Fibroblast of the aortic adventitia (primary cell): ENCODE results near the gene TINAGL1. TPM values are rescaled to one million over a fixed set of nuclear protein-coding genes. Genes with fewer than 3 reads are reported as not detected.

Experiments used
- DNase-seq: peaks from one replicate; pipeline ENCODE4 v3.0.0-alpha.2; 2010; ENCODE audit warnings: low read depth
- H3K4me3 ChIP-seq: 2 replicates; pipeline ENCODE4 v1.5.1; 2011; ENCODE audit warnings: low read depth, mild to moderate bottlenecking, control low read depth, low read length, moderate library complexity
- total RNA-seq: library from RNA; depleted of rRNA; stranded (reverse); fragments of >200 nt; gene quantifications from 2 replicates; pipeline ENCODE4 v1.2.3, GENCODE V29; 2012; ENCODE audit warnings: low replicate concordance
- TF ChIP-seq, protein P1 (sequence below): IDR thresholded peaks from 2 replicates; pipeline ENCODE4 v1.5.1; 2011; ENCODE audit warnings: mild to moderate bottlenecking, low read length, control low read depth, inconsistent platforms; ENCODE audit not compliant: insufficient read depth

Gene TINAGL1
- total RNA-seq, 1 donor: 1.2 TPM

DNA sequence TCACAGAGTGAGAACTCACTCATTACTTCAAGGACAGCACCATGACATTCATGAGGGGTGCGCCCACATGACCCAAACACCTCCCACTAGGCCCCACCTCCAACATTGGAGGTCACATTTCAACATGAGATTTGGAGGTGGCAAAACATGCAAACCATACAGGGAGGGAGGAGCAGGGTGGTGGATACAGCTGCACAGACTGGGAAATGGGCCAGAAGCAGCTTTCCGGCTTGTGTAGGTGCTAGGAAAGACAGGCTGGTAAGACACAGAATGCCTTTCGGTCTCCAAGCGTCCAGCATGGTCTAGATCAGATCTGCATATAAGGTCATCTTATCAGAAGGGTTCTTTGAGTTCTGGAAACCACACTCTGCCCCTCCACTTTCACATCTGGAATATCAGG is 35.1 kb upstream of the TINAGL1 start:
- no peak overlapping the region for H3K4me3 ChIP-seq
- no peak for DNase-seq
- TF ChIP-seq, protein P1, sequence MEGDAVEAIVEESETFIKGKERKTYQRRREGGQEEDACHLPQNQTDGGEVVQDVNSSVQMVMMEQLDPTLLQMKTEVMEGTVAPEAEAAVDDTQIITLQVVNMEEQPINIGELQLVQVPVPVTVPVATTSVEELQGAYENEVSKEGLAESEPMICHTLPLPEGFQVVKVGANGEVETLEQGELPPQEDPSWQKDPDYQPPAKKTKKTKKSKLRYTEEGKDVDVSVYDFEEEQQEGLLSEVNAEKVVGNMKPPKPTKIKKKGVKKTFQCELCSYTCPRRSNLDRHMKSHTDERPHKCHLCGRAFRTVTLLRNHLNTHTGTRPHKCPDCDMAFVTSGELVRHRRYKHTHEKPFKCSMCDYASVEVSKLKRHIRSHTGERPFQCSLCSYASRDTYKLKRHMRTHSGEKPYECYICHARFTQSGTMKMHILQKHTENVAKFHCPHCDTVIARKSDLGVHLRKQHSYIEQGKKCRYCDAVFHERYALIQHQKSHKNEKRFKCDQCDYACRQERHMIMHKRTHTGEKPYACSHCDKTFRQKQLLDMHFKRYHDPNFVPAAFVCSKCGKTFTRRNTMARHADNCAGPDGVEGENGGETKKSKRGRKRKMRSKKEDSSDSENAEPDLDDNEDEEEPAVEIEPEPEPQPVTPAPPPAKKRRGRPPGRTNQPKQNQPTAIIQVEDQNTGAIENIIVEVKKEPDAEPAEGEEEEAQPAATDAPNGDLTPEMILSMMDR: no peak

GRCh38 chr1:31545927-31546540 is 30.3 kb upstream of the TINAGL1 start:
- TF ChIP-seq, protein P1: no peak
- no peak overlapping the region for H3K4me3 ChIP-seq
- no peak for DNase-seq

DNA sequence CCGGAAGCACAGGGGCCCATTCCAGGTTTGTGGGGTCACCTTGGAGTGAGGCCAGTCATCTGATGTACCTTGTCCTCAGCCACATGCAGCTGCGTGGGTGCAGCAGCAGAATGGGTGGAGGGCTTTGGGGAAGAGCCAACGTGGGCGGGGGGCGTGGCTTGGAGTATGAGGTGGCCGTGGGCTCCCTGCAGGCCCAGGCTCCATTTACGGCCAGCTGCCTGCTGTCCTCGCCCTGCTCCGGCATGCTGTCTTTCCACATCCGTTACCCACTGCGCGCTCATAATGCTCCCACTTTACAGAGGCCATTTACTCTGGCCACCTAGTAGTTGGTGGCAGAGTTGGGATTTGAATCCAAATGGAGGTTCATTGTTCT is 27.8 kb upstream of the TINAGL1 start:
- no peak overlapping the region for H3K4me3 ChIP-seq
- DNase-seq: no peak

GRCh38 chr1:31548907-31549808 is 27.2 kb upstream of the TINAGL1 start:
- DNase-seq: peak; percentile 92
- peak overlapping the region; percentile 58 for H3K4me3 ChIP-seq
- TF ChIP-seq, protein P1: peak; percentile 85

More for the DNA sequence above, 27.8 kb upstream of the TINAGL1 start:
- TF ChIP-seq, protein P1: no peak

DNA sequence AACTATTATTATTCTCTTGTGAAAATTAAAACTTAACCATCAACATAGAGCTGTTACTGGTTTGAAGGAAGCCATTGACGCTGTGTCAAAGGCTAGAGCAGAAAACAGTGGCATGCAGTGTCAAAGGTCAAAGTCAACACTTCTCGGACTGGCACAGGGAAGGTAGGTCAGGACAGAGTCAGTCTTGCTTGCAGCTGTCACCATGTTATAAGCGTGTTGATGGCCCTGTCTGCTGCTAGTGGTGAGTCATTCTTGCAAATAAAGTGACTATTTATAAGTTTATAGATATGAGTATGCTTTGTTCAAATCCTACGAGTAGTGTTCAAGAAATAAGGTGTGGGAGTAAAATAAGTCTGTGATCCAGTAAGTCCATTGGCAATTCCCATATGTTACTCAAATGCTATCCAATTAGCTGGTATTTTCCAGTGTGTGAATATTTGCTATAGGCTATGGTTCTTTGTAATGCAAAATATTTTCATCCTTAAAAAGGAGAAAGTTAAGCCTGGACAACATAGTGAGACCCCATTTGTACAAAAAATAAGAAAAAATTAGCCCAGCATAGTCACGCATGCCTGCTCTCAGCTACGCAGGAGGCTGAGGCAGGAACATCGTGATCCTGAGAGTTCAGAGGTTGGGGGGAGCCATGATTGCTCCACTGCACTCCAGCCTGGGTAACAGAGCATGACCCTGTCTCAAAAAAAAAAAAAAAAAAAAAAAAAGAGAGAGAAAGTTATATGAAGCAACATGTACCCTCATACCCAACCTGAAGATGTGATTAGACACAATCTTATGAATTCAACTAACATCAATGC is 26.3 kb upstream of the TINAGL1 start:
- peak; percentile 33 for DNase-seq
- TF ChIP-seq, protein P1: no peak
- H3K4me3 ChIP-seq: no peak overlapping the region

DNA sequence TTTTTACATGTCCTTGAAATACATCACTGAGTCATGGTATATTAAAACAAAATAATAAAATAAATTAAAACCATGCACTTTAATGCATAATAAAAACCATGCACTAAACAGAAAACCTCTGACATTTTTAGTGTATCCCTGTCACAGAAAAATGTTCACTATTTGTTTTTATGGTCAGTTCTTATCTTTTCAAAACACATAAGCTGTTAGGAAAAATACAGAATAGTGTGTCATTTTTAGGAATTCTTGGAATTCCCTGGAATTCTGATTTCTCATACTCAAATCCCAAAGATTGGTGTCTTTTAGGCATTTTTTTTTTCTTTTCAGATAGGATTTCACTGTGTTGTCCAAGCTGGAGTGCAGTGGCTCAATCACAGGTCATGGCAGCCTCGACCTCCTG is 25.1 kb upstream of the TINAGL1 start:
- DNase-seq: peak; percentile 74
- TF ChIP-seq, protein P1: no peak
- no peak overlapping the region for H3K4me3 ChIP-seq
